Right lobe of liver (tissue), 6 donors: Measurements from ENCODE around the gene RGS16. TPM values are rescaled to one million over a fixed set of nuclear protein-coding genes. Genes with fewer than 3 reads are reported as not detected.

Experiments used
- ATAC-seq, 4 donors: fragments of 200-7000 bp; cut with Tn5 transposase; one replicate each; pipeline ENCODE4 v1.9.1; 2020; ENCODE audit warnings: mild to moderate bottlenecking in 4 of 4, moderate library complexity in 4 of 4
- DNase-seq, 3 donors: peaks; one replicate each; pipeline ENCODE4 v3.0.0-alpha.2; 2020
- H3K27ac ChIP-seq, 3 donors: fragments of 200-600 bp; one replicate each; pipeline ENCODE4 v1.8.0; 2022
- H3K27me3 ChIP-seq, 2 donors: fragments of 200-600 bp; one replicate each; pipeline ENCODE4 v1.8.0; 2022
- H3K36me3 ChIP-seq, 4 donors: fragments of 200-600 bp; sonication (generic) in 1 of 4; one replicate each; pipeline versions ENCODE4 v1.5.1 to v1.8.0; 2017 to 2022; ENCODE audit warnings: control low read depth in 1 of 4
- H3K4me1 ChIP-seq, 4 donors: fragments of 200-600 bp; sonication (generic) in 1 of 4; one replicate each; pipeline versions ENCODE4 v1.5.1 to v1.8.0; 2017 to 2022; ENCODE audit warnings: control low read depth in 1 of 4
- H3K4me3 ChIP-seq, 3 donors: fragments of 200-600 bp; one replicate each; pipeline ENCODE4 v1.8.0; 2022
- H3K9me3 ChIP-seq, 4 donors: fragments of 200-600 bp; sonication (generic) in 1 of 4; one replicate each; pipeline versions ENCODE4 v1.5.1 to v1.8.0; 2017 to 2022; ENCODE audit warnings: control low read depth in 1 of 4
- POLR2A ChIP-seq: fragments of 450-650 bp; IDR thresholded peaks from one replicate; pipeline ENCODE4 v1.6.1; 2017; ENCODE audit warnings: antibody characterized with exemption, mild to moderate bottlenecking
- WGBS: methylation state at CpG from one replicate; pipeline ENCODE4 v1.1.6; 2018; ENCODE audit warnings: low coverage, low lambda C conversion rate; ENCODE audit not compliant: insufficient coverage; ENCODE audit errors: missing lambda C conversion rate; 5-methylcytosine and 5-hydroxymethylcytosine counted together
- intact Hi-C, 2 donors: fragments of 100-400 bp; cut with DNase I; formaldehyde crosslinking; loops; one replicate each; pipeline versions ENCODE4 v1.11.2 to v1.14.1; 2022
- total RNA-seq, 6 experiments: library from RNA; depleted of rRNA in 2 of 6; stranded (reverse); fragments of >200 nt in 2 of 6; fragmentation: NEBNext Ultra II Directional in 3 of 6; extraction: Animal tissue kit (Norgen Biotek cat#: 25700) in 3 of 6; gene quantifications; one replicate each; pipeline versions ENCODE4 v1.1.0 to v1.2.4, GENCODE V29; 2016 to 2023
- TF ChIP-seq, protein P1 (sequence below), 4 donors: fragments of 200-600 bp in 3 of 4; fragments of 450-650 bp in 1 of 4; IDR thresholded peaks; one replicate each; pipeline versions ENCODE4 v1.5.1 to v1.8.0; 2016 to 2022; ENCODE audit warnings: antibody characterized with exemption in 4 of 4, mild to moderate bottlenecking in 2 of 4
- donor health status: DM: no; HTN: yes; CAD: no.
- donor health status: DM: no; HTN: no; CAD: no.
- donor health status: DM: no; HTN: no; CAD: no.
- donor health status: DM: no; HTN: yes; CAD: no.
- donor health status: DM: no; HTN: yes; CAD: no.

The RGS16 gene
- total RNA-seq, 6 experiments from 2014 or later: 0.15 to 3.4 (median 0.99) TPM

DNA sequence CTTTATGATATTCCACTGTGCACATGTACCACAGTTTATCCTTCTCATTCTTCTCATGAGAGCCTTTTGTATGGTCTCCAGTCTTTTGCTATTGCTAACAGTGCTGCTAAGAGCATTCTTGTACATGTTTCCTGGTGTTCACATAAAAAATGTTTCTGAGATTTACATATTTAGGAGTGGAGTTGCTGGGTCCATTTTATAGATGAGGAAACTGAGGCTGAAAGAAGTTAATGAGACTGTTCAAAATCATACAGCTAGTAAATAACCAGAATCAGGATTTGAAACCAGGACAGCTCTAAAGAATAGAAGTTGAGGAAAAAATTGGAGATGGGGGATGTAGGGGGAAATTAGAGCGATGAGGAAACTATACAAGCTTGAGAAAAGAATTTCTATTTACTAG is 27.8 kb upstream of the RGS16 start:
- Histone ChIP-seq H3K27me3 (no peaks in the 10 kb centered on the region), H3K9me3 (no peaks in the 10 kb centered on the region), H3K36me3 (no peaks in the 10 kb centered on the region), H3K27ac (no peak overlapping the region), H3K4me1 (no peaks in the 10 kb centered on the region), H3K4me3 (no peak overlapping the region)
- no peak for DNase-seq
- 38% methylated on average over 1 of the region's 1 CpG for WGBS
- ATAC-seq: no peak
- intact Hi-C loops: no loop called here
- no peak for TF ChIP-seq POLR2A
- TF ChIP-seq, protein P1, sequence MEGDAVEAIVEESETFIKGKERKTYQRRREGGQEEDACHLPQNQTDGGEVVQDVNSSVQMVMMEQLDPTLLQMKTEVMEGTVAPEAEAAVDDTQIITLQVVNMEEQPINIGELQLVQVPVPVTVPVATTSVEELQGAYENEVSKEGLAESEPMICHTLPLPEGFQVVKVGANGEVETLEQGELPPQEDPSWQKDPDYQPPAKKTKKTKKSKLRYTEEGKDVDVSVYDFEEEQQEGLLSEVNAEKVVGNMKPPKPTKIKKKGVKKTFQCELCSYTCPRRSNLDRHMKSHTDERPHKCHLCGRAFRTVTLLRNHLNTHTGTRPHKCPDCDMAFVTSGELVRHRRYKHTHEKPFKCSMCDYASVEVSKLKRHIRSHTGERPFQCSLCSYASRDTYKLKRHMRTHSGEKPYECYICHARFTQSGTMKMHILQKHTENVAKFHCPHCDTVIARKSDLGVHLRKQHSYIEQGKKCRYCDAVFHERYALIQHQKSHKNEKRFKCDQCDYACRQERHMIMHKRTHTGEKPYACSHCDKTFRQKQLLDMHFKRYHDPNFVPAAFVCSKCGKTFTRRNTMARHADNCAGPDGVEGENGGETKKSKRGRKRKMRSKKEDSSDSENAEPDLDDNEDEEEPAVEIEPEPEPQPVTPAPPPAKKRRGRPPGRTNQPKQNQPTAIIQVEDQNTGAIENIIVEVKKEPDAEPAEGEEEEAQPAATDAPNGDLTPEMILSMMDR (IDR thresholded peaks at IDR 0.05): no peak

DNA sequence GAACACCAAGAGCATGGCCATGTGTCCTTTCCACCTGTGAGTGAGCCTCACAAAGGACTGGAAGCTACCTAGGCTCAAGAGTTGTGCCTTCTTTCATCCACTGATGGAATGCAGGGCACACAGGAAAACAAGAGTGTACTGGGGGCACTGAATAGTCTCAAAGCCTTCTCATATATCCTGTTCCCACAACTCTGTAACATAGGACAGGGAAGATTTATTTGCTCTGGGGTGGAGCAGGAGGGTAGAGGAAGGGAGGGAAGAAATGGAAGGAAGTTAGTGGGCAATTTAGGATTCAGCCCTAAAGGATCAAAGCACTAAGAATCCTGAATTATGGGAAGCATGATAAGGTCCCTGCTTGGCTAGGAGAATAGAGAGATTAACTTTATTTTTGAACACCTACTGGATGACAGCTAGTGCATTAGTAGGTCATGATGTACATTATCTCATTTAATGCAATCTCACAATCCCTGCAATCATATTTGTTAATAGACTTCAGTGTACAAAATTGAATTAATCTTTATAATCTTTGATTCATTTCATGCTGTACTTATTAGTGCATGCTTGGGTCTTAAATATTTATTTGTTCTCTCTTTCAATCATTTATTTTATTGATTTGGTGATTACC is 27.0 kb upstream of the RGS16 start:
- Histone ChIP-seq H3K4me1 (no peaks in the 10 kb centered on the region), H3K27me3 (no peaks in the 10 kb centered on the region), H3K9me3 (no peaks in the 10 kb centered on the region), H3K4me3 (no peak overlapping the region), H3K36me3 (no peaks in the 10 kb centered on the region), H3K27ac (no peak overlapping the region)
- intact Hi-C loops: no loop called here
- no peak for ATAC-seq
- DNase-seq: no peak
- no peak for TF ChIP-seq POLR2A
- TF ChIP-seq, protein P1 (IDR thresholded peaks at IDR 0.05): no peak

DNA sequence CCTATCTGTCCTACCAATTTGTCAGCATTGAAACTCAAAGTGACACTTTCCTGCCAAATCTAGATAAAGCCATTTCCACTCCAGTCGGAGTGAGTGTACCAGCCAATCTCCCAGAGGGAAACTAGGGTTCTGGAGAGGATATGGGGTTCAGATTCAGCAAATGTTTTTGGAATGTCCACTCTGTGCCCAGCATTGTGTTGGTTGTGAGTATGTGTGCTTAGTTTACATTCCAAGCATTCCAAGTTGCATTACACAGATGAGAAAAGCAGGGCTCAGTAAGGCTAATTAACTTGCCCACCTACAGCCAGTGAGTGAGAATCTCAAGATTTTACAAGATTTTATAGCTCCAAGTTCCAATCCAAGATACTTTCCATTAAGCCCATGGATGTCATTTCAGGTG is 26.4 kb upstream of the RGS16 start:
- H3K9me3 ChIP-seq: no peaks in the 10 kb centered on the region
- DNase-seq (no peak), ATAC-seq (no peak)
- WGBS: 63% methylated on average over 1 of the region's 1 CpG
- H3K4me3 ChIP-seq: no peak overlapping the region
- H3K27ac ChIP-seq: no peak overlapping the region
- H3K27me3 ChIP-seq: no peaks in the 10 kb centered on the region
- no peaks in the 10 kb centered on the region for H3K4me1 ChIP-seq
- TF ChIP-seq, protein P1 (IDR thresholded peaks at IDR 0.05): no peak
- intact Hi-C loops: no loop called here
- no peaks in the 10 kb centered on the region for H3K36me3 ChIP-seq

DNA sequence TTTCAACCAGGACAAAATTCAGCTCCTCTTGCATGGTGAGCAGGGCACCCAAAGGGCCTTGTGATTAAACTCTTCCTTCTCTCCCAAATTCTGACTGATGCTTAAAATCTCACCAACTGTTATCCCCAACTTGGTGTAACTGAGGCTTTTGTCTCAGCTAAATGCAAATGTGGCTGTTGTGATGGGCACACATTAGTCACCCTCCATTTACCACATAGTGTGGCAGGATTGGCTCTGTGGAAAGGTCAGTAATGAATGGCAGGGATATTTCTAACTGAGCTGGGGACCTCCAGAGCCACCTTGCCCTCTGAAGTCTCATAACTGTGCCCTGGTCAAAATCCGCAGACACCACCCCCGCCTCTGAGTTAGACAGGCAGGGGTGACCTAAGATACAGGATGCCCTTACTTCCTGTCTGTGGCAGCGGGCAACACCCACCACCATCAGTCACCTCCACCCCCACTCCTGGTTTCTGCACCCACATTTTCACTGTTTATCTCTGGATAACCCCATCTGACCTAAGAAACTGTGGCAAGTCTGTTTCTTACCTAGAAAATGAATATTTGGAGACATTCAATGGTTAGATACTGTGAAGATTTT is 25.4 kb upstream of the RGS16 start:
- Histone ChIP-seq H3K36me3 (no peaks in the 10 kb centered on the region), H3K27me3 (no peaks in the 10 kb centered on the region), H3K4me3 (no peak overlapping the region), H3K27ac (no peak overlapping the region), H3K4me1 (no peaks in the 10 kb centered on the region), H3K9me3 (no peaks in the 10 kb centered on the region)
- intact Hi-C loops: no loop called here
- no peak for DNase-seq
- ATAC-seq: no peak
- WGBS: 48% methylated on average over 3 of the region's 3 CpGs
- TF ChIP-seq POLR2A: no peak
- TF ChIP-seq, protein P1 (IDR thresholded peaks at IDR 0.05): no peak
